Neural progenitor cell (in vitro differentiated cells): Measurements from ENCODE around the gene SLC15A1. TPM values are rescaled to one million over a fixed set of nuclear protein-coding genes. Genes with fewer than 3 reads are reported as not detected.
A peak's percentile ranks its signal among the peaks of the same experiment; 100 is the strongest.

Experiments
- DNase-seq: peaks from one replicate; pipeline ENCODE4 v3.0.0-alpha.2; 2016; ENCODE audit warnings: low spot score
- H2AFZ ChIP-seq: fragments of 200-600 bp; sonication (generic); replicated peaks from 2 replicates; pipeline ENCODE4 v1.6.1; 2016; ENCODE audit warnings: antibody characterized with exemption
- H3F3A ChIP-seq: fragments of 200-600 bp; sonication (generic); 2 replicates; pipeline ENCODE4 v1.6.1; 2016; ENCODE audit warnings: antibody characterized with exemption, low read depth
- H3K27ac ChIP-seq: fragments of 200-600 bp; sonication (generic); 2 replicates; pipeline ENCODE4 v1.5.1; 2016; ENCODE audit warnings: mild to moderate bottlenecking
- H3K27me3 ChIP-seq: fragments of 200-600 bp; sonication (generic); 2 replicates; pipeline ENCODE4 v1.6.1; 2016; ENCODE audit warnings: mild to moderate bottlenecking, moderate library complexity
- H3K36me3 ChIP-seq: fragments of 200-600 bp; sonication (generic); 2 replicates; pipeline ENCODE4 v1.5.1; 2016
- H3K4me1 ChIP-seq: fragments of 200-600 bp; sonication (generic); 2 replicates; pipeline ENCODE4 v1.6.1; 2016; ENCODE audit warnings: mixed run types
- H3K4me2 ChIP-seq: fragments of 200-600 bp; sonication (generic); 2 replicates; pipeline ENCODE4 v1.6.1; 2016
- H3K4me3 ChIP-seq: fragments of 200-600 bp; sonication (generic); 2 replicates; pipeline ENCODE4 v1.5.1; 2016
- H3K79me2 ChIP-seq: fragments of 200-600 bp; sonication (generic); 2 replicates; pipeline ENCODE4 v1.6.1; 2016; ENCODE audit warnings: low read depth
- H3K9ac ChIP-seq: fragments of 200-600 bp; sonication (generic); 2 replicates; pipeline ENCODE4 v1.6.1; 2016
- H3K9me3 ChIP-seq: fragments of 200-600 bp; sonication (generic); 2 replicates; pipeline ENCODE4 v1.5.1; 2016; ENCODE audit warnings: low read depth
- H4K20me1 ChIP-seq: fragments of 200-600 bp; sonication (generic); 2 replicates; pipeline ENCODE4 v1.6.1; 2016; ENCODE audit warnings: low read depth
- H3K27ac Mint-ChIP-seq: 3 replicates; pipeline ENCODE4 v1.8.0; 2021; ENCODE audit warnings: mixed read lengths
- H3K27me3 Mint-ChIP-seq: 2 replicates; pipeline ENCODE4 v1.8.0; 2022; ENCODE audit warnings: low read depth, mild to moderate bottlenecking, inconsistent platforms, moderate library complexity, mixed read lengths; ENCODE audit not compliant: insufficient read depth
- H3K36me3 Mint-ChIP-seq: 3 replicates; pipeline ENCODE4 v1.8.0; 2021; ENCODE audit warnings: mixed read lengths
- H3K4me1 Mint-ChIP-seq: 3 replicates; pipeline ENCODE4 v1.8.0; 2021; ENCODE audit warnings: mixed read lengths
- H3K4me3 Mint-ChIP-seq: 3 replicates; pipeline ENCODE4 v1.8.0; 2021; ENCODE audit warnings: mild to moderate bottlenecking, moderate library complexity, mixed read lengths
- H3K9me3 Mint-ChIP-seq: 3 replicates; pipeline ENCODE4 v1.8.0; 2020; ENCODE audit warnings: mixed read lengths
- EZH2 ChIP-seq: fragments of 200-600 bp; sonication (generic); IDR thresholded peaks from 2 replicates; pipeline ENCODE4 v1.6.1; 2017; ENCODE audit warnings: antibody characterized with exemption, mild to moderate bottlenecking, moderate library complexity
- EZH2phosphoT487 ChIP-seq: fragments of 200-600 bp; sonication (generic); IDR thresholded peaks from 2 replicates; pipeline ENCODE4 v1.6.1; 2017; ENCODE audit warnings: antibody characterized with exemption
- total RNA-seq: library from RNA; depleted of rRNA; stranded (reverse); fragments of >200 nt; gene quantifications from 2 replicates; pipeline ENCODE4 v1.2.3, GENCODE V29; 2015; ENCODE audit warnings: low replicate concordance
- TF ChIP-seq, protein P1 (sequence below): fragments of 200-600 bp; sonication (generic); IDR thresholded peaks from 2 replicates; pipeline ENCODE4 v1.5.1; 2017; ENCODE audit warnings: antibody characterized with exemption, mild to moderate bottlenecking

The SLC15A1 gene
- total RNA-seq, 1 donor from 2014 or later: not detected

- H3K9me3 ChIP-seq: no peaks in the 10 kb centered on the region
- Mint-ChIP-seq H3K4me1 (peaks cover 25% of the 10 kb centered on the region), H3K36me3 (no peaks in the 10 kb centered on the region), H3K27me3 (peaks cover 8% of the 10 kb centered on the region), H3K4me3 (no peak overlapping the region), H3K9me3 (peaks cover 2% of the 10 kb centered on the region), H3K27ac (peak overlapping the region; percentile 11)
- no peak overlapping the region for H3K4me3 ChIP-seq
- no peak overlapping the region for H3K9ac ChIP-seq
- DNase-seq: no peak
- no peaks in the 10 kb centered on the region for H3F3A ChIP-seq
- H2AFZ ChIP-seq: no peak overlapping the region
- no peak overlapping the region for H3K27ac ChIP-seq
- TF ChIP-seq, protein P1, sequence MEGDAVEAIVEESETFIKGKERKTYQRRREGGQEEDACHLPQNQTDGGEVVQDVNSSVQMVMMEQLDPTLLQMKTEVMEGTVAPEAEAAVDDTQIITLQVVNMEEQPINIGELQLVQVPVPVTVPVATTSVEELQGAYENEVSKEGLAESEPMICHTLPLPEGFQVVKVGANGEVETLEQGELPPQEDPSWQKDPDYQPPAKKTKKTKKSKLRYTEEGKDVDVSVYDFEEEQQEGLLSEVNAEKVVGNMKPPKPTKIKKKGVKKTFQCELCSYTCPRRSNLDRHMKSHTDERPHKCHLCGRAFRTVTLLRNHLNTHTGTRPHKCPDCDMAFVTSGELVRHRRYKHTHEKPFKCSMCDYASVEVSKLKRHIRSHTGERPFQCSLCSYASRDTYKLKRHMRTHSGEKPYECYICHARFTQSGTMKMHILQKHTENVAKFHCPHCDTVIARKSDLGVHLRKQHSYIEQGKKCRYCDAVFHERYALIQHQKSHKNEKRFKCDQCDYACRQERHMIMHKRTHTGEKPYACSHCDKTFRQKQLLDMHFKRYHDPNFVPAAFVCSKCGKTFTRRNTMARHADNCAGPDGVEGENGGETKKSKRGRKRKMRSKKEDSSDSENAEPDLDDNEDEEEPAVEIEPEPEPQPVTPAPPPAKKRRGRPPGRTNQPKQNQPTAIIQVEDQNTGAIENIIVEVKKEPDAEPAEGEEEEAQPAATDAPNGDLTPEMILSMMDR: no peak
- TF ChIP-seq EZH2 (no peak), EZH2phosphoT487 (no peak)
- no peak overlapping the region for H3K4me2 ChIP-seq
- no peaks in the 10 kb centered on the region for H3K27me3 ChIP-seq
- H3K36me3 ChIP-seq: no peaks in the 10 kb centered on the region
- H4K20me1 ChIP-seq: no peaks in the 10 kb centered on the region
- no peaks in the 10 kb centered on the region for H3K79me2 ChIP-seq
- no peaks in the 10 kb centered on the region for H3K4me1 ChIP-seq
These were observed 76.6 kb downstream of the SLC15A1 start for GRCh38 chr13:98675837-98676236.

- Histone ChIP-seq H3F3A (no peaks in the 10 kb centered on the region), H3K4me2 (no peak overlapping the region), H3K27ac (no peak overlapping the region), H3K4me3 (no peak overlapping the region), H2AFZ (no peak overlapping the region), H3K27me3 (no peaks in the 10 kb centered on the region), H3K36me3 (no peaks in the 10 kb centered on the region), H3K9me3 (no peaks in the 10 kb centered on the region), H4K20me1 (no peaks in the 10 kb centered on the region), H3K79me2 (no peaks in the 10 kb centered on the region), H3K4me1 (no peaks in the 10 kb centered on the region), H3K9ac (no peak overlapping the region)
- TF ChIP-seq EZH2 (no peak), EZH2phosphoT487 (no peak)
- Mint-ChIP-seq H3K9me3 (peaks cover 2% of the 10 kb centered on the region), H3K4me3 (no peak overlapping the region), H3K27ac (no peak overlapping the region), H3K4me1 (peaks cover 25% of the 10 kb centered on the region), H3K36me3 (no peaks in the 10 kb centered on the region), H3K27me3 (peaks cover 10% of the 10 kb centered on the region)
- peak; percentile 25 for DNase-seq
These were observed 77.4 kb downstream of the SLC15A1 start for GRCh38 chr13:98675066-98675465.

- Histone ChIP-seq H3K27me3 (no peaks in the 10 kb centered on the region), H3K27ac (no peak overlapping the region), H3K36me3 (no peaks in the 10 kb centered on the region), H3F3A (no peaks in the 10 kb centered on the region), H3K4me2 (peak overlapping the region; percentile 59), H2AFZ (peak overlapping the region; percentile 70), H3K9me3 (no peaks in the 10 kb centered on the region), H4K20me1 (no peaks in the 10 kb centered on the region), H3K4me1 (no peaks in the 10 kb centered on the region), H3K4me3 (peak overlapping the region; percentile 20), H3K79me2 (no peaks in the 10 kb centered on the region), H3K9ac (no peak overlapping the region)
- Mint-ChIP-seq H3K4me1 (peaks cover 24% of the 10 kb centered on the region), H3K27me3 (peaks cover 10% of the 10 kb centered on the region), H3K9me3 (peaks cover 2% of the 10 kb centered on the region), H3K36me3 (no peaks in the 10 kb centered on the region), H3K27ac (no peak overlapping the region), H3K4me3 (no peak overlapping the region)
- peak; percentile 79 for DNase-seq
- TF ChIP-seq, protein P1: peak; percentile 93
- TF ChIP-seq EZH2phosphoT487: no peak
These were observed 79.4 kb downstream of the SLC15A1 start for GRCh38 chr13:98672947-98673613.

DNA sequence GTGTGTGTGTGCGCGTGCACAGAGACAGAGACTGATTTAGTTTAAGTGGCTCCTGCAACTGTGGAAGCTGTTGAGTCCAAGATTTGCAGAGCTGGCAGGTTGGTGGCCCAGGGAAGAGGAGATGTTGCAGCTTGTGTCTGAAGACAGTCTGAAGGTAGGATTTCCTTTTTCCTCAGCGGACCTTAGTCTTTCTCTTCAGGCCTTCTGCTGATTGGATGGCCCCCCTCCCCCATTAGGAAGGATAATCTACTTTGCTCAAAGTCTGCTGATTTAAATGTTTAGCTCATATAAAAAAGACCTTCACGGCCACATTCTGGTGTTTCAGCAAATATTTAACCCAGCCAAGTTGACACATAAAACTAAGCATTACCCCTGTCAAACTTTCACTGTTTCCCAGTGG lies 84.3 kb downstream of the SLC15A1 start:
- H3K27me3 ChIP-seq: no peaks in the 10 kb centered on the region
- H3K9ac ChIP-seq: no peak overlapping the region
- TF ChIP-seq EZH2 (no peak), EZH2phosphoT487 (no peak)
- TF ChIP-seq, protein P1: no peak
- no peak overlapping the region for H3K4me2 ChIP-seq
- no peaks in the 10 kb centered on the region for H3K79me2 ChIP-seq
- H3K9me3 ChIP-seq: no peaks in the 10 kb centered on the region
- H2AFZ ChIP-seq: no peak overlapping the region
- H3K4me1 ChIP-seq: peaks cover 17% of the 10 kb centered on the region
- no peak overlapping the region for H3K27ac ChIP-seq
- peaks cover 3% of the 10 kb centered on the region for H3K4me1 Mint-ChIP-seq
- H3K4me3 Mint-ChIP-seq: no peak overlapping the region
- DNase-seq: no peak
- peaks cover 3% of the 10 kb centered on the region for H3K27me3 Mint-ChIP-seq
- no peak overlapping the region for H3K27ac Mint-ChIP-seq
- no peaks in the 10 kb centered on the region for H3K36me3 ChIP-seq
- no peak overlapping the region for H3K4me3 ChIP-seq
- no peaks in the 10 kb centered on the region for H3K36me3 Mint-ChIP-seq
- peaks cover 2% of the 10 kb centered on the region for H3K9me3 Mint-ChIP-seq
- H3F3A ChIP-seq: peaks cover 16% of the 10 kb centered on the region
- H4K20me1 ChIP-seq: no peaks in the 10 kb centered on the region
